Thyroid gland (tissue), 4 donors: ENCODE results near the gene KAT7. TPM values are rescaled to one million over a fixed set of nuclear protein-coding genes. Genes with fewer than 3 reads are reported as not detected.
A peak's percentile ranks its signal among the peaks of the same experiment; 100 is the strongest.

ENCODE experiments used
- DNase-seq, 2 donors: peaks; one replicate each; pipeline ENCODE4 v3.0.0-alpha.2; 2019
- H3K27ac ChIP-seq, 3 donors: fragments of 200-600 bp; sonication (generic); 1 replicate in 2 of 3; 2 replicates in 1 of 3; pipeline ENCODE4 v1.5.1; 2016 to 2019; ENCODE audit warnings: mild to moderate bottlenecking in 1 of 3, moderate library complexity in 1 of 3
- H3K27me3 ChIP-seq: fragments of 200-600 bp; sonication (generic); one replicate; pipeline ENCODE4 v1.5.1; 2019
- H3K36me3 ChIP-seq, 2 donors: fragments of 200-600 bp; sonication (generic); one replicate each; pipeline ENCODE4 v1.5.1; 2016 to 2019
- H3K4me1 ChIP-seq, 2 donors: fragments of 200-600 bp; sonication (generic); one replicate each; pipeline ENCODE4 v1.5.1; 2017 to 2019
- H3K4me3 ChIP-seq, 3 donors: fragments of 200-600 bp; sonication (generic); replicated peaks in 1 of 3; 1 replicate in 2 of 3; 2 replicates in 1 of 3; pipeline ENCODE4 v1.5.1; 2016; ENCODE audit warnings: mild to moderate bottlenecking in 1 of 3
- H3K9me3 ChIP-seq: fragments of 200-600 bp; sonication (generic); one replicate; pipeline ENCODE4 v1.5.1; 2017
- CTCF ChIP-seq, 6 experiments: fragments of 200-600 bp in 3 of 6; fragments of 450-650 bp in 3 of 6; sonication (generic) in 3 of 6; IDR thresholded peaks; one replicate each; pipeline ENCODE4 v1.5.1; 2016 to 2019; ENCODE audit warnings: antibody characterized with exemption in 6 of 6, mild to moderate bottlenecking in 2 of 6, inconsistent platforms in 1 of 6, moderate library complexity in 1 of 6
- POLR2A ChIP-seq, 2 donors: fragments of 450-650 bp; IDR thresholded peaks; one replicate each; pipeline ENCODE4 v1.6.1; 2017; ENCODE audit warnings: antibody characterized with exemption in 2 of 2, mild to moderate bottlenecking in 2 of 2, moderate library complexity in 1 of 2
- WGBS, 2 donors: methylation state at CpG; one replicate each; pipeline ENCODE4 v1.1.5; 2017; 5-methylcytosine and 5-hydroxymethylcytosine counted together
- intact Hi-C: fragments of 100-400 bp; cut with DNase I; formaldehyde crosslinking; loops from one replicate; pipeline ENCODE4 v1.15.1; 2023
- total RNA-seq, 4 donors: library from RNA; depleted of rRNA; stranded (reverse); fragments of >200 nt; gene quantifications; one replicate each; pipeline ENCODE4 v1.2.3, GENCODE V29; 2016

KAT7 gene
- total RNA-seq, 4 donors from 2014 or later = 57.5 to 127 (median 76.1) TPM

- intact Hi-C loops = no loop called here
- H3K4me3 ChIP-seq = no peak overlapping the region
- no peak for TF ChIP-seq CTCF (IDR thresholded peaks at IDR 0.05)
- TF ChIP-seq POLR2A (IDR thresholded peaks at IDR 0.05) = no peak
Observed at GRCh38 chr17:49866019-49866380, 77.5 kb downstream of the KAT7 start.

GRCh38 chr17:49866882-49867413 is 78.5 kb downstream of the KAT7 start:
- no peaks in the 10 kb centered on the region for H3K9me3 ChIP-seq
- WGBS, 2 donors = 94 to 95% methylated on average over 3 of the region's 3 CpGs
- intact Hi-C loops = no loop called here
- TF ChIP-seq CTCF (IDR thresholded peaks at IDR 0.05) (no peak), POLR2A (IDR thresholded peaks at IDR 0.05) (no peak)
- no peaks in the 10 kb centered on the region for H3K36me3 ChIP-seq
- no peaks in the 10 kb centered on the region for H3K27me3 ChIP-seq
- DNase-seq = no peak
- peaks cover 14 to 17% of the 10 kb centered on the region in 2 donors for H3K4me1 ChIP-seq
- H3K4me3 ChIP-seq = no peak overlapping the region
- no peak overlapping the region for H3K27ac ChIP-seq

More at GRCh38 chr17:49866019-49866380, 77.5 kb downstream of the KAT7 start:
- H3K36me3 ChIP-seq = no peaks in the 10 kb centered on the region
- WGBS, 2 donors = 70 to 80% methylated on average over 1 of the region's 1 CpG
- peaks cover 4 to 12% of the 10 kb centered on the region in 2 donors for H3K4me1 ChIP-seq
- no peak for DNase-seq
- no peaks in the 10 kb centered on the region for H3K27me3 ChIP-seq
- H3K9me3 ChIP-seq = no peaks in the 10 kb centered on the region
- H3K27ac ChIP-seq = no peak overlapping the region

- Histone ChIP-seq H3K27ac (no peak overlapping the region), H3K36me3 (no peaks in the 10 kb centered on the region), H3K27me3 (no peaks in the 10 kb centered on the region), H3K4me1 (peaks cover 32 to 36% of the 10 kb centered on the region in 2 donors), H3K9me3 (no peaks in the 10 kb centered on the region), H3K4me3 (no peak overlapping the region)
- intact Hi-C loops = no loop called here
- TF ChIP-seq POLR2A (IDR thresholded peaks at IDR 0.05) (no peak), CTCF (IDR thresholded peaks at IDR 0.05) (no peak)
- WGBS, 2 donors = 42 to 59% methylated on average over 1 of the region's 1 CpG
- no peak for DNase-seq
Observed at GRCh38 chr17:49869038-49869374, 80.5 kb downstream of the KAT7 start.

- Histone ChIP-seq H3K36me3 (no peaks in the 10 kb centered on the region), H3K27me3 (no peaks in the 10 kb centered on the region), H3K4me3 (no peak overlapping the region), H3K9me3 (no peaks in the 10 kb centered on the region), H3K27ac (no peak overlapping the region), H3K4me1 (peaks cover 45 to 49% of the 10 kb centered on the region in 2 donors)
- DNase-seq = no peak
- TF ChIP-seq CTCF (IDR thresholded peaks at IDR 0.05) (no peak), POLR2A (IDR thresholded peaks at IDR 0.05) (no peak)
- intact Hi-C loops = no loop called here
- 92 to 96% methylated on average over 11 of the region's 11 CpGs for WGBS, 2 donors
Observed at GRCh38 chr17:49870298-49870697, 81.8 kb downstream of the KAT7 start.

GRCh38 chr17:49871211-49871610 is 82.7 kb downstream of the KAT7 start:
- H3K4me3 ChIP-seq = no peak overlapping the region
- intact Hi-C loops = no loop called here
- H3K4me1 ChIP-seq = peaks cover 54 to 56% of the 10 kb centered on the region in 2 donors
- peak overlapping the region; percentile 50 to 82 (median 79) for H3K27ac ChIP-seq
- TF ChIP-seq CTCF (IDR thresholded peaks at IDR 0.05) = no peak
- no peak for TF ChIP-seq POLR2A (IDR thresholded peaks at IDR 0.05)
- H3K36me3 ChIP-seq = no peaks in the 10 kb centered on the region
- H3K27me3 ChIP-seq = no peaks in the 10 kb centered on the region
- H3K9me3 ChIP-seq = no peaks in the 10 kb centered on the region
- 39 to 46% methylated on average over 5 to 7 of the region's 7 CpGs for WGBS, 2 donors
- DNase-seq = peak; percentile 81 to 83
